Panc1 (cell line): ENCODE results near the gene PLK5. TPM values are rescaled to one million over a fixed set of nuclear protein-coding genes. Genes with fewer than 3 reads are reported as not detected.

Source experiments
- ATAC-seq: fragments of 200-7000 bp; cut with Tn5 transposase; 2 replicates; pipeline ENCODE4 v1.9.1; 2020; ENCODE audit warnings: mild to moderate bottlenecking, moderate library complexity
- BruUV-seq: library from RNA; stranded (reverse); fragments of 400-500 nt; replicated peaks from 2 replicates; lab custom pipeline; 2021; lab: Mats Ljungman, UMichigan
- CTCF ChIA-PET: fragments of 300-600 bp; sonication (Branson Sonifier 250); formaldehyde crosslinking; loops from one replicate; lab custom pipeline; 2022; ENCODE audit warnings: antibody characterized with exemption; lab: Charles Lee
- POLR2A ChIA-PET: fragments of 300-600 bp; sonication (Branson Sonifier 250); formaldehyde crosslinking; loops from one replicate; lab custom pipeline; 2022; ENCODE audit warnings: antibody characterized with exemption; lab: Charles Lee
- DNase-seq: peaks from one replicate; pipeline ENCODE4 v3.0.0-alpha.2; 2010; ENCODE audit warnings: low read depth, low spot score
- H3K27ac ChIP-seq: 2 replicates; pipeline ENCODE4 v1.5.1; 2011; ENCODE audit warnings: mild to moderate bottlenecking, low read length, inconsistent platforms
- H3K27me3 ChIP-seq: fragments of 200-500 bp; sonication (Bioruptor generic); 2 replicates; pipeline ENCODE4 v1.6.0; 2014; ENCODE audit warnings: low read length, inconsistent platforms; ENCODE audit not compliant: control insufficient read depth, insufficient read depth
- H3K36me3 ChIP-seq: fragments of 200-500 bp; sonication (Bioruptor generic); 2 replicates; pipeline ENCODE4 v1.5.1; 2014; ENCODE audit warnings: inconsistent platforms, mild to moderate bottlenecking, low read length, moderate library complexity; ENCODE audit not compliant: control insufficient read depth, insufficient read depth
- H3K4me1 ChIP-seq: 2 replicates; pipeline ENCODE4 v1.5.1; 2011; ENCODE audit warnings: inconsistent platforms, mild to moderate bottlenecking, low read length, moderate library complexity; ENCODE audit not compliant: control insufficient read depth, insufficient read depth
- H3K4me3 ChIP-seq, 2 experiments: 2 replicates each; pipeline ENCODE4 v1.5.1; 2011 to 2012; ENCODE audit warnings: low read depth in 2 of 2, low read length in 2 of 2, mild to moderate bottlenecking in 2 of 2, inconsistent platforms in 1 of 2, moderate library complexity in 1 of 2
- H3K9me3 ChIP-seq: fragments of 200-500 bp; sonication (Bioruptor generic); 2 replicates; pipeline ENCODE4 v1.5.1; 2014; ENCODE audit warnings: low read depth, mild to moderate bottlenecking, inconsistent platforms, low read length, moderate library complexity; ENCODE audit not compliant: control insufficient read depth, insufficient read depth
- CTCF ChIP-seq: fragments of 450-650 bp; IDR thresholded peaks from 2 replicates; pipeline ENCODE4 v1.5.1; 2017; ENCODE audit warnings: mild to moderate bottlenecking
- POLR2AphosphoS5 ChIP-seq: IDR thresholded peaks from 2 replicates; pipeline ENCODE4 v1.6.1; 2012; ENCODE audit warnings: mild to moderate bottlenecking, low read depth, low read length, moderate library complexity
- REST ChIP-seq, 2 experiments: IDR thresholded peaks; 2 replicates each; pipeline ENCODE4 v1.6.1; 2011 to 2012; ENCODE audit warnings: low read depth in 2 of 2, control low read depth in 1 of 2, low read length in 1 of 2, mild to moderate bottlenecking in 1 of 2, moderate library complexity in 1 of 2; ENCODE audit not compliant: insufficient read depth in 1 of 2
- SIN3A ChIP-seq: IDR thresholded peaks from 2 replicates; pipeline ENCODE4 v1.6.1; 2012; ENCODE audit warnings: low read depth, mild to moderate bottlenecking, low read length, moderate library complexity, borderline replicate concordance; ENCODE audit not compliant: insufficient read depth
- TCF7L2 ChIP-seq: IDR thresholded peaks from 2 replicates; pipeline ENCODE4 v1.6.1; 2011; ENCODE audit warnings: mild to moderate bottlenecking, low read depth, low read length, inconsistent platforms
- in situ Hi-C: cut with HindIII; loops from 2 replicates; pipeline ENCODE4 v1.10.0; 2016; ENCODE audit warnings: low sequenced_read_pairs, low pct_unique_long_range_greater_than_20kb
- intact Hi-C: fragments of 100-400 bp; cut with micrococcal nuclease; formaldehyde crosslinking; loops from one replicate; pipeline ENCODE4 v1.10.0; 2022; ENCODE audit not compliant: unreplicated experiment
- total RNA-seq: library from RNA; stranded (reverse); gene quantifications from one replicate; pipeline ENCODE4 v1.2.1, GENCODE V29; 2021; ENCODE audit not compliant: unreplicated experiment

PLK5 gene
- total RNA-seq, 1 experiment from 2014 or later: not detected

DNA sequence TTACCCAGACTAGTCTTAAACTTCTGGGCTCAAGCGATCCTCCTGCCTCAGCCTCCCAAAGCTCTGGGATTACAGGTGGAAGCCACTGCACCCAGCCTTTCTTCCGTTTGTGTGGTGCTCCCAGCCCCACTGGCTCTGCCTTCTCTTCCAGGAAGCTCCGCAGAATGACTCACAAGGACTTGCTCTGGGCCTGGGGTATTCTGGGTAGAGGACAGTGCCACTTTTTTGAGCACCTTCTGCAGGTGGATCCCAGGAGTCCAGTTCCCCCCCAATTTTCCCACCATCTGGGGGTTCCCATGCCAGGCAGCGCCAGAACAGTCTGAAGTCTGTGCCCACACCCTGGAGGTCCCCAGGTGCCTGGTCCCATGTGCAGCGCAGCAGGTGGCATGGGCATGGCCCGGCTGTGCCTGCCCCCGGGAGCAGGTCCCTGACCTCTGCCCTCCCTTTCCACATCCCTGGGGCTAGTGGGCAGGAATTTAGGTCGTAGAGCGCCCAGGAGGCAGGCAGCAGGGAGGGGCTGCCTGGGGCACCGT lies 31.3 kb upstream of the PLK5 start:
- no peaks in the 10 kb centered on the region; the same call in 1 of the 2 replicates for H3K4me1 ChIP-seq
- TF ChIP-seq SIN3A (no peak), REST (IDR thresholded peaks at IDR 0.05; ENCODE audit: insufficient read depth in 1 of 2, low read depth in 2 of 2, low read length in 1 of 2) (no peak), CTCF (no peak), TCF7L2 (no peak), POLR2AphosphoS5 (no peak)
- CTCF ChIA-PET: no interaction called here
- POLR2A ChIA-PET: no interaction called here
- no peak for DNase-seq
- no peaks in the 10 kb centered on the region for H3K27me3 ChIP-seq
- H3K36me3 ChIP-seq: no peaks in the 10 kb centered on the region; the same call in 1 of the 2 replicates
- BruUV-seq: no TSS peak
- H3K4me3 ChIP-seq: no peak overlapping the region
- no peaks in the 10 kb centered on the region for H3K9me3 ChIP-seq
- intact Hi-C loops: no loop called here
- no peak for ATAC-seq
- in situ Hi-C loops: no loop called here
- H3K27ac ChIP-seq: no peak overlapping the region

DNA sequence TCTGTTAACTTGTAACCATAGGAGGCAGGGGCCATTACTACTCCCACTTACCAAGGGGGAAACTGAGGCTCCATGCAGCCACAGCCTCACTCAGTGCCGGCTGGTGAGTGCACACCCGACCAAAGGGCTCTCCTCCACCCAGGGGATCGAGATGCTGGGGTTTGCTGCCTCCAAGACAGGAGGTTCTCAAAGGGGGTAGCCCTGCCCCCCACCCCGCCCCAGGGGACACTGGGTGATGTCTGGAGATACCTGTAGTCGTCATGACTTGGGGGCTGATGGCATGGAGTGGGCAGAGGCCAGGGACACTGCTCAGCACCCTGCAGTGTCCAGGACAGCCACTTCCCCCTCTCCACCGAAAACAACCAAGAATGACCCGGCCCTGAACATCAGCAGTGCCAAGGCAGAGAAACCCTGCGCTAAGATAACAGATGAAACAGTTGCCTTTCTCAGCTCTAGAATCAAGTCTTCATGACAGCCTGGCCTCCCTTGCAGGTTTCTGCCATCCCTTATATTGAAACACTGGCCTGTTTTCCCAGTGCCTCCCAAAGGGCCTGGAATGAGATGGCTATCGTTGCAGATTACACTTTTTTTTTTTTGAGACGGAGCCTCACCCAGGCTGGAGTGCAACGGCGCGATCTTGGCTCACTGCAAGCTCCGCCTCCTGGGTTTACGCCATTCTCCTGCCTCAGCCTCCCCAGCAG lies 29.6 kb upstream of the PLK5 start:
- ATAC-seq (no peak), DNase-seq (no peak)
- no peak for TF ChIP-seq TCF7L2
- no peaks in the 10 kb centered on the region for H3K27me3 ChIP-seq
- no peaks in the 10 kb centered on the region; the same call in 1 of the 2 replicates for H3K4me1 ChIP-seq
- H3K27ac ChIP-seq: no peak overlapping the region
- intact Hi-C loops: no loop called here
- no peaks in the 10 kb centered on the region; the same call in 1 of the 2 replicates for H3K36me3 ChIP-seq
- POLR2A ChIA-PET: no interaction called here
- CTCF ChIA-PET: no interaction called here
- in situ Hi-C loops: no loop called here
- no peak overlapping the region for H3K4me3 ChIP-seq
- BruUV-seq: no TSS peak
- H3K9me3 ChIP-seq: no peaks in the 10 kb centered on the region
